HuH-7.5 (cell line): Measurements from ENCODE around the gene CLHC1.

Source experiments
- DNase-seq: peaks from one replicate; pipeline ENCODE4 v3.0.0; 2011; ENCODE audit warnings: low spot score

CLHC1 gene

GRCh38 chr2:55169359-55169758 is 62.7 kb downstream of the CLHC1 start:
- no peak for DNase-seq

- no peak for DNase-seq
Observed at GRCh38 chr2:55168221-55169154, 63.6 kb downstream of the CLHC1 start.

GRCh38 chr2:55165626-55166025 is 66.5 kb downstream of the CLHC1 start:
- DNase-seq = no peak

DNA sequence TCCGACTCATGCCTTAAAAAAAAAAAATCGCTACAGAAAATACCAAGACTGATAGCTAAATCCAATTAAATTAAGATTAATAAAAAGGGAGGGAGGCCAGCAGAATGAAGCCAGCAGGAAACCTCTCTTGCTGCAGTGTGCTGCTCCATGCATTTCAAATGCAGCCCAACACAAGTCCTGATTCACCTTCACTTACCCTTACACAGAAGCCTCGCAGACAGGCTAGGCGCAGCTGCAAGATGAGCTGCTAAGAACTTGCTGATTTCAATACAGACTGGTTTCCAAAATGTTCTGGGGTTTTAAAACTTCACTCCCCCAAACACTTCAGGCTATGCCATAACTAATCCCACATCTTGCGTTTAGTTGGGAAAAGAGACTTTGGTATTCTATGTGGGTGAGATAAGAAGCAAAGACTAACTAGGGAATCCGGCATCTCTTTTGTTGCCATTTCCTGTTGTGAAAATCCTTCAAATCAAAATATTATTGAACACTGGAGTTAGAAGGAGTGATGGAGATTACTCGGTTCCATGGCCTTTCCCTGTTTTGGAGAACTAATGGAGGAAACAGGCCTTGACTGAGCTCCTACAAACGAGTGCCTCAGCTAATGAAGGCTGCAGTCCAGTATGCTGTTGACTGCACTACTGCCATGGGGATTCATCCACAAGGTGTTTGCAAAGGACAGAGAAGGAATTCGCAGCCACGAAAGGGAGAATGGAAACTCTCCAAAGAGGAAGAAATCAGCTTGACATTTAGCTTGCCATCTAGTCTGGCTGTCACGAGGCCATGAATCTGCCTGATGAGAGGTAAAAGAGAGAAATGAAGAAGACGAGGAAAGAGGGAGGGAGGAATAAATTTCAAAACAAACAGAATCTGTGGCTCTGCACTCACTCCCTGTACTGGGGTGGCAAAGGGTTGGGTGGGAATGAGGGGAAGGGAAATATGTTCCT is 67.3 kb downstream of the CLHC1 start:
- DNase-seq = no peak

GRCh38 chr2:55163941-55164390 is 68.1 kb downstream of the CLHC1 start:
- DNase-seq = no peak

DNA sequence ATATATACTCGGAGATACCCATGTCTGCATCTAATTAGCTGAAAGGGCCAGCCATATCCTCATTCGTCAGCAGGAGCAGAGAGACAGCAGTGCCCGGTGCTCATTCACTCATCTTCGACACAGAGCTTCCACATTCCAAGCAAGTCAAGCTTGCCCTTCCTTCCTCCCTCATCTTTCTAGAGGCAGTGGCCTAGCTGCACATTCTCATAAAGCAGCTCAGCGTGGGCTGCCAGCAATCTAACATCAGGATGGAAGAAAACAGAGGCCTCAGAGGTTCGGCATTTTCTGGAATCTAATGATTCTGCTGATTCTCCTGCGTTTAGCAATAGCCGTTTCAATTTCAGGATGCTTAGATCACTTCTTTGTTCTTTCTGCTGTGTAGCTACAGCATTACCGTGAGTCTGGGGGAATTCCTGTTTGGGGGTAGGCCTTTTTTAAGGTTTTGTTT is 68.8 kb downstream of the CLHC1 start:
- DNase-seq = no peak

DNA sequence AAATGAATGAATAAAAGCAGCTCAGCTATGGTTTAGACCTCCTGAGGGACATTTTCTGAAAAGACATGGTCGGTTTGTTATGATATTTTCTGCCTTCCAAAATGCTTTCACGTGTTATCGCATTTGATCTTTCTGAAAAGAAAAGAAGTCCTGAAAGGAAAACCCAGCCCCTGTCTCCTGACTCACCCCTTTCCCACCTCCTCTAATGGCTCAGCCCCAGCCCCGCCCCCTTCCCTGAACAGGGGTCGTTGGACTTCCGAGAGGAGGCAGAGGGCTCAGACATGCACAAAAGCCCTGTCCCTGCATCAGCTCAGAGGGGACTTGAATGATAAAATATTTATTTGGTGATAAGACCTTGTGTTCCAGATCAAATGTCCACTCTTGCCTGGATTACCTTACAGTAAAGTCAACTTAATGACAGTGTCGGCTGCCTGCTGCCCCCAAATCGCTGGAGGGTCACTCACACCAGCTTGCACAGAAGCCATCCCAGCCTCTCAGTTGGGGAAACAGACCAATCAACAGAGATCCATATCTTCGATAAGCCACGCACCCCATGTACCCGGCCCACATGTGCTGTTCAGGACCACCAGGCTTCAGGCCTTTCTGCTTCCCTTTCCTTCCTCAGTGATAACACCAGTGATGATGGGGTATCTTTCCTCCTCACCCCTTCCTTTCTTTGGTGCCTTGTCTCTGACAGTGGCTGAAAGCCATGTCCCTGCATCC is 69.6 kb downstream of the CLHC1 start:
- no peak for DNase-seq

GRCh38 chr2:55161295-55162210 is 70.5 kb downstream of the CLHC1 start:
- no peak for DNase-seq

- no peak for DNase-seq
Observed at GRCh38 chr2:55160422-55160821, 71.7 kb downstream of the CLHC1 start.

DNA sequence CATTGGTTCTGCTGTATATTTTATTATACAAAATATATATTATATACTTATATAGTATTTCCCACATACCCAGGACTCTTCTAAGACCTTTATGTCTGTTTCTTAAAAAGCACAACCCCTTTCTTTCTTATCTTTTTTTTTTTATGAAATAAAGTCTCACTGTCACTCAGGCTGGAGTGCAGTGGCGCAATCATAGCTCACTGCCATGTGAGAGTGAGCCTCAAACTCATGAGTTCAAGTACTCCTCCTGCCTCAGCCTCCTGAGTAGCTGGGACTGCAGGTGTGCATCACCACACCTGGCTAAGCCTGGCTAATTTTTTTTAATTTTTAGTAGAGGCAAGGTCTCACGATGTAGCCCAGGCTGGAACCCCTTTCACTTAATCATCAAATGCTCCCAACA is 72.3 kb downstream of the CLHC1 start:
- DNase-seq = no peak

DNA sequence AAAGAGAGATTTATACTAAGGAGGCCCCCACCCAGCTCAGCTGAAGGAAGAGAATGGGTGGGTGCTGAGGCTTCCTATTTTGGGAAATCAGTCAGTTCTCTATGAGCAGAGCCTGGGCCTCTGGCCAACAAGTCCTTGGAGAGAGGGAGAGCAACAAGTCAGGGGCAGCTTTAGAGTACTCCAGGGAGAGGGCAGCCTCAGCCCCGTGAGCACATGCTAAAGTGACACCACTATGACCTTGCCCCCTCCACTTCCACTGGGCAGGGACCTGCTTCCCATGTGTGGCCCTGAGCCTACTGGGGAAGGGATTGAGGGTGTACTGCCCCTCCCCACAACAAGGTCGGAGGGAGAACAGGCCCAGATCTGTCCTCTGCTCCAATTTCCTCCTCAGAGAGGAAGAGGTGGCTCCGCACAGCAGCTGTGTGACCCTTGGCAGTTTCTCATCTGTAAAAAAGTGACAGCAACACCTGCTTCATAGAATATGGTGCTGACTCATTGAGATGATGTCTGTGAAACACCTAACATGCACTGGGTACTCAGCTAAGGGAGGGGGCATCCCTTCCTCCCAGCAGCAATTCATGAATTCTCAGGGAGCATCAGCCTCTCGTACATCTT is 72.9 kb downstream of the CLHC1 start:
- no peak for DNase-seq

DNA sequence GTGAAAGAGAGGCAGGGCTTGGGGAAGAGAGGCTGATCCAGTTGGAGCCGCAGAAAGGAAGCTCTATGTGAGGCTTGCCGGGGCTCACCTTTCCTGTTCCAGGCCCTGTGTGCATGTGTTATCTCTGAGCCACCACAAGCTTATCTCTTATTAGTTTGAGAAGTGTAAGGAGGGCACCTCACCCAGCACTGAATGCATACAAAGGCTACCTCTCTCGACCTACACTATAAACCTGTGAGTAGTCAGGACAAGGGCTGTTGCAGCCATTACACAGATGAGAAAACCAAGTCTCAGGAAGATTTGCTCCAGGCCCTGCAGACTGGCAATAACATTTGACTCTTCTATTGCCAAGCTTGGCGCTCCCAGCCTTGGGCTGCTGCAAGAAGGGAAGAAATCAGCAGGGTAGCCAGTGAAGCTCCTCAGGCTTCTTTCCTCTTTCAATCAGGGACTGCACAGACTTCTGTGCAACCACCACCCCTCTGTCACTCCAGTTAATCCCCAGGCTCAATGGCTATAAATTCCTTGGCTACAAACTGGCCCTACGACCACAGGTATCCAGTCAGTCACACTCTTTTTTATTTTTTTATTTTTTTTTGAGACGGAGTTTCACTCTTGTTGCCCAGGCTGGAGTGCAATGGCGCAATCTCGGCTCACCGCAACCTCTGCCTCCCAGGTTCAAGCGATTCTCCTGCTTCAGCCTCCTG is 73.8 kb downstream of the CLHC1 start:
- no peak for DNase-seq

DNA sequence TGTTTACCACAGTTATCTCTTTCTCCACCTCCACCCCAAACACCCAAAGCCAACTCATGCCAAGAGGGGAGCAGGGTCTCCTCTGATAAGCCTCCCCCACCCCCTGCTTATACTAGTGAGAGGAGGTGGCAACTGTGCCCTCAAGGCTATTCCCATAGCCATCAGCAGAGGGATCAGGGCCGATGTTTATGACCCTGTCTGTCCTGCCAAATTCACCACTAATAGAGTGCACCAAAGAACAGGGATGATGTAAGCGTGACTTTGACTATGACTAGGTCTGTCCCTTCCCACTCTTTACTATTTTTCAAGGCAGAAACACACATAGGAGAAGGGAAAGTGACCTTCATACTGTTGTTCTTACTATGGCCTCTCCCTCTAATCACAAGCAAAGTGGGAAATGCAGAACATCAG is 74.6 kb downstream of the CLHC1 start:
- no peak for DNase-seq

- DNase-seq = no peak
Observed at GRCh38 chr2:55156984-55157383, 75.1 kb downstream of the CLHC1 start.

- DNase-seq = no peak
Observed at GRCh38 chr2:55156326-55156725, 75.8 kb downstream of the CLHC1 start.

DNA sequence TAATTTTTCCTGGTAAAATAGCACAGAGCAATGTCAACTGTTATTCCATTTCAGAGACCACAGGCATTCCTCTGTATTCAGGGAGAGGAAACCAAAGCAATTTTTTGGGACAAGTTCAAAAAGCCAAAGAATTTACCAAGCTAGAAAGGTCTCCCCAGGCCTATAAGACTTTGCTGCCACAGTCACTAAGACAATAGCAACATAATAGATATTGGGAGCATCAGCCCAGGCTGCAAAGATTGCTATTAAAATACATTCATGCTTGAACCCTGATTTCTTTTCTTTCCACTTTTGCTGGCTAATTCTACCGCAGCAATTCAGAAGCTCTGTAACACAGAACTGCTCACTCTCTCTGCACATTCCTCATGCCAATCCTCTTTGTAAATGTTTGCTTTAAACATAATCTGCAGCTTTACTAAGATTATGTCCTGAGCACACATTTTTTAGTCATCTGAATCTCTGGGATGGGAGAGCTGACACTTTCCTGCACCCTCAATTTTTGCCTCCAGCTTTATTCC is 76.3 kb downstream of the CLHC1 start:
- DNase-seq = no peak

DNA sequence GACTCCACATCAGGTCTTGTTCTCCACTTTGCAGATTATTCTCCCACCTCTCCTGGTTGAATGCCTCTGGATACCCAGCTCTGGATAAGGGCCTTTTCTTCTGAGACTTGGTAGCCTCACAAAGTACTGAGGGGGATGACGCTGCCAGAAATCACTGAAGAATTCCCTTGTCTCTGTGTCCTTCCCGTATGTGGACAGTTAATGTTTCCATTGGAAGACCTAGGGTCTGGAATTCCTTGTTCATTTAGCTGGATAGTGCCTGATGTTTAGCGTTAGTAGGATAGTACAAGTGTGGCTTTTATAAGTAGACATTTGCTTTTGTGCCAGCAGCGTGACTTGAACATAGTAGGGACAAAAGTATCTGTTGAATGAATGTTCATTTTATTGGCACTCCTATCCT is 76.9 kb downstream of the CLHC1 start:
- DNase-seq = no peak

- no peak for DNase-seq
Observed at GRCh38 chr2:55154525-55155030, 77.5 kb downstream of the CLHC1 start.

GRCh38 chr2:55153584-55154299 is 78.4 kb downstream of the CLHC1 start:
- no peak for DNase-seq
